Testis (tissue), 3 donors: ENCODE results near the gene EMC9. TPM values are rescaled to one million over a fixed set of nuclear protein-coding genes. Genes with fewer than 3 reads are reported as not detected.

Source experiments
- DNase-seq: peaks from one replicate; pipeline ENCODE4 v3.0.0-alpha.2; 2019
- H3K27ac ChIP-seq, 2 donors: fragments of 200-600 bp; sonication (generic); one replicate each; pipeline ENCODE4 v1.5.1; 2019
- H3K27me3 ChIP-seq: fragments of 200-600 bp; sonication (generic); one replicate; pipeline ENCODE4 v1.5.1; 2019
- H3K36me3 ChIP-seq: fragments of 200-600 bp; sonication (generic); one replicate; pipeline ENCODE4 v1.5.1; 2017; ENCODE audit warnings: low read depth; ENCODE audit errors: missing control alignments
- H3K4me1 ChIP-seq: fragments of 200-600 bp; sonication (generic); one replicate; pipeline ENCODE4 v1.5.1; 2019
- H3K4me3 ChIP-seq, 2 donors: fragments of 200-600 bp; sonication (generic); one replicate each; pipeline ENCODE4 v1.5.1; 2017 to 2019
- H3K9me3 ChIP-seq: fragments of 200-600 bp; sonication (generic); one replicate; pipeline ENCODE4 v1.5.1; 2017
- POLR2A ChIP-seq: fragments of 450-650 bp; IDR thresholded peaks from one replicate; pipeline ENCODE4 v1.6.1; 2017; ENCODE audit warnings: antibody characterized with exemption, mild to moderate bottlenecking, moderate library complexity
- WGBS, 2 donors: methylation state at CpG; one replicate each; pipeline ENCODE4 v1.1.5; 2018; 5-methylcytosine and 5-hydroxymethylcytosine counted together
- intact Hi-C: fragments of 100-400 bp; cut with DNase I; formaldehyde crosslinking; loops from one replicate; pipeline ENCODE4 v1.15.1; 2023; ENCODE audit warnings: low total_unique reads
- polyA plus RNA-seq: library from polyadenylated mRNA; stranded (reverse); fragments of 350-450 nt; fragmentation: Illumina TruSeq; extraction: RNeasy Lipid Tissue Mini Kit (QIAGEN cat#74804); gene quantifications from one replicate; pipeline ENCODE4 v1.2.3, GENCODE V29; 2014; ENCODE audit warnings: low read depth, low replicate concordance; ENCODE audit not compliant: insufficient read depth
- total RNA-seq, 2 donors: library from RNA; depleted of rRNA; stranded (reverse); fragments of >200 nt; gene quantifications; one replicate each; pipeline ENCODE4 v1.2.3, GENCODE V29; 2016
- TF ChIP-seq, protein P1 (sequence below), 3 experiments: fragments of 450-650 bp in 2 of 3; fragments of 200-600 bp in 1 of 3; sonication (generic) in 1 of 3; IDR thresholded peaks; one replicate each; pipeline ENCODE4 v1.5.1; 2016 to 2019; ENCODE audit warnings: antibody characterized with exemption in 3 of 3, mild to moderate bottlenecking in 2 of 3, moderate library complexity in 1 of 3

Gene EMC9
- total and polyA plus RNA-seq, 3 donors from 2014 or later = 15.2 to 33.7 (median 23.9) TPM

DNA sequence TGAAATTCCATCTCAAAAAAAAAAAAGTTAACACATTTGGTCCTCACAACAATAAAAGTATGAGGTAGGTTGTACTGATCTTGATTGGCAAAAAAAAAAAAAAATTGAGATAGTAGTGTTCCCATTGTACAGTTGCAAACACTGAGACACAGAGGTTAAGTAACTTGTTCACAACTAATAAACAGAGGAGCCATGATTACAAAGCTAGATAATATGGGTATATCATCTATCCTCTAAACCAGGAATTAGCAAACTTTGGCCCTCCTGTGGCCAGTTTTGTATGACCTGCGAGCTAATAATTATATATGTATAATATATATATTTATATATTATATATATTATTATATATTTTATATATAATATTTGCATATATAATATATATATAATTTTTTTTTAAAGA, 7.7 kb downstream of the EMC9 start:
- Histone ChIP-seq H3K27ac (no peak overlapping the region), H3K4me1 (peaks cover 21% of the 10 kb centered on the region), H3K27me3 (no peaks in the 10 kb centered on the region), H3K4me3 (no peak overlapping the region), H3K9me3 (no peaks in the 10 kb centered on the region), H3K36me3 (no peaks in the 10 kb centered on the region)
- WGBS, 2 donors = 87 to 98% methylated on average over 1 of the region's 1 CpG
- no peak for DNase-seq
- intact Hi-C loops = no loop called here
- TF ChIP-seq, protein P1, sequence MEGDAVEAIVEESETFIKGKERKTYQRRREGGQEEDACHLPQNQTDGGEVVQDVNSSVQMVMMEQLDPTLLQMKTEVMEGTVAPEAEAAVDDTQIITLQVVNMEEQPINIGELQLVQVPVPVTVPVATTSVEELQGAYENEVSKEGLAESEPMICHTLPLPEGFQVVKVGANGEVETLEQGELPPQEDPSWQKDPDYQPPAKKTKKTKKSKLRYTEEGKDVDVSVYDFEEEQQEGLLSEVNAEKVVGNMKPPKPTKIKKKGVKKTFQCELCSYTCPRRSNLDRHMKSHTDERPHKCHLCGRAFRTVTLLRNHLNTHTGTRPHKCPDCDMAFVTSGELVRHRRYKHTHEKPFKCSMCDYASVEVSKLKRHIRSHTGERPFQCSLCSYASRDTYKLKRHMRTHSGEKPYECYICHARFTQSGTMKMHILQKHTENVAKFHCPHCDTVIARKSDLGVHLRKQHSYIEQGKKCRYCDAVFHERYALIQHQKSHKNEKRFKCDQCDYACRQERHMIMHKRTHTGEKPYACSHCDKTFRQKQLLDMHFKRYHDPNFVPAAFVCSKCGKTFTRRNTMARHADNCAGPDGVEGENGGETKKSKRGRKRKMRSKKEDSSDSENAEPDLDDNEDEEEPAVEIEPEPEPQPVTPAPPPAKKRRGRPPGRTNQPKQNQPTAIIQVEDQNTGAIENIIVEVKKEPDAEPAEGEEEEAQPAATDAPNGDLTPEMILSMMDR (IDR thresholded peaks at IDR 0.05) = no peak

DNA sequence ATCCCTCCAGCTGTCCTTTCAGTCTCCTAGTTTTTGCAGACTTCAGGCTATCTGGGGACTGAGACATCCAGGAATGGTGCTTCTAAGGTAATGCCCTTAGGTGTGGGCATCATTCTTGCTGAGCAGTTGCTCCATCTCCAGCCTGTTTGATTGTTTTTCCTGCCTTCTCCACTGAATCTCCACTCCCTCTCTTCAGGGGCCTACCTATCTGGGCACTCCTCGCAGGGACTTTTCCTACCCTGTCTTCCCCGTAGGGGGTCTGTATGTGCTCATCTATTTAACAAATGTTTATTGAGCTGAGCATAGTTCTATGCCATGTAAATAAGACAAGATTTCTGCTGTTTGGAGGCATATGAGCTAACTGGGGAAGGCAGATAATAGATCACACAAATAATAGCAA, 8.4 kb downstream of the EMC9 start:
- intact Hi-C loops = no loop called here
- no peak for DNase-seq
- WGBS, 2 donors = 95% methylated on average over 2 of the region's 2 CpGs
- Histone ChIP-seq H3K4me3 (no peak overlapping the region), H3K36me3 (no peaks in the 10 kb centered on the region), H3K27me3 (no peaks in the 10 kb centered on the region), H3K27ac (no peak overlapping the region), H3K9me3 (no peaks in the 10 kb centered on the region), H3K4me1 (peaks cover 21% of the 10 kb centered on the region)
- no peak for TF ChIP-seq POLR2A
- TF ChIP-seq, protein P1 (IDR thresholded peaks at IDR 0.05) = no peak

DNA sequence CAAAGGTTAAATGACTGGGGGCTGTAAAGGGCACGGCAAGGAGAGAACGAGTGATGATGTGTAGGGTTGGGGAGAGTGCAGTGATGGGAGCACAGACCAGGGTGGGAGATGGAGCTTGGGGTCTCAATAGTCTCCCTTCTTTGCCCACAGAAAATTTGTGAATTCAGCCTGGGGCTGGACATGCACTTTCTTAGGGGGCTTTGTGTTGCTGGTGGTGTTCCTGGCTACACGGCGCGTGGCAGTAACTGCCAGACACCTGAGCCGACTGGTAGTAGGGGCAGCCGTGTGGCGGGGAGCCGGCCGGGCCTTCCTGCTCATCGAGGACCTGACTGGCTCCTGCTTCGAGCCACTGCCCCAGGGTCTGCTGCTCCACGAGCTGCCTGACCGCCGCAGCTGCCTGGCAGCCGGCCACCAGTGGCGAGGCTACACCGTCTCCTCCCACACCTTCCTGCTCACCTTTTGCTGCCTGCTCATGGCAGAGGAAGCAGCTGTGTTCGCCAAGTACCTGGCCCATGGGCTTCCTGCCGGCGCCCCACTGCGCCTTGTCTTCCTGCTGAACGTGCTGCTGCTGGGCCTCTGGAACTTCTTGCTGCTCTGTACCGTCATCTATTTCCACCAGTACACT, 9.2 kb downstream of the EMC9 start:
- H3K4me1 ChIP-seq = peaks cover 20% of the 10 kb centered on the region
- no peaks in the 10 kb centered on the region for H3K27me3 ChIP-seq
- no peak for TF ChIP-seq POLR2A
- TF ChIP-seq, protein P1 (IDR thresholded peaks at IDR 0.05) = no peak
- no peaks in the 10 kb centered on the region for H3K36me3 ChIP-seq
- no peak overlapping the region for H3K4me3 ChIP-seq
- no peak for DNase-seq
- H3K27ac ChIP-seq = no peak overlapping the region
- 72 to 76% methylated on average over 22 to 24 of the region's 24 CpGs for WGBS, 2 donors
- no peaks in the 10 kb centered on the region for H3K9me3 ChIP-seq
- intact Hi-C loops = no loop called here

DNA sequence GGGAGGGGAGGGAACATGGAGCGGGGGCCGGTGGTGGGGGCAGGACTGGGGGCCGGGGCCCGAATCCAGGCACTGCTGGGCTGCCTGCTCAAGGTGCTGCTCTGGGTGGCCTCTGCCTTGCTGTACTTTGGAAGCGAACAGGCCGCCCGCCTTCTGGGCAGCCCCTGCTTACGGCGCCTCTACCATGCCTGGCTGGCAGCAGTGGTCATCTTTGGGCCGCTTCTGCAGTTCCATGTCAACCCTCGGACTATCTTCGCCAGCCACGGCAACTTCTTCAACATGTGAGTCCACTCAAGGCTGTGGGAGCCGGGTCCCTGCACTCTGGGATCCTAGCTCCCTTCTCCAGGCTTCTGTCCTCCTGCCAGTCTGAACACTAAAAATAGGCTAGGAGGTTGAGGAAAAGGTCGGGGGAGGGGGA, 9.8 kb downstream of the EMC9 start:
- H3K27me3 ChIP-seq = no peaks in the 10 kb centered on the region
- 64 to 66% methylated on average over 15 of the region's 15 CpGs for WGBS, 2 donors
- DNase-seq = no peak
- intact Hi-C loops = no loop called here
- no peak overlapping the region for H3K4me3 ChIP-seq
- peaks cover 14% of the 10 kb centered on the region for H3K4me1 ChIP-seq
- no peaks in the 10 kb centered on the region for H3K36me3 ChIP-seq
- no peak for TF ChIP-seq POLR2A
- TF ChIP-seq, protein P1 (IDR thresholded peaks at IDR 0.05) = no peak
- H3K9me3 ChIP-seq = no peaks in the 10 kb centered on the region
- H3K27ac ChIP-seq = peak overlapping the region in 1 of 2 donors; percentile 46
